Measurements from ENCODE around the gene PLEKHM3.

The PLEKHM3 gene

GRCh38 chr2:207956771-207957170 lies 68.6 kb downstream of the PLEKHM3 start:
- Histone ChIP-seq H3K27me3 (ENCODE audit: insufficient read depth, low read depth, severe bottlenecking) (no peaks in the 10 kb centered on the region), H3K36me3 (no peaks in the 10 kb centered on the region), H3K4me3 (ENCODE audit: low read depth, low read length) (no peak overlapping the region), H3K9me3 (ENCODE audit: severe bottlenecking) (no peaks in the 10 kb centered on the region), H3K27ac (no peak overlapping the region)
- no peak for TF ChIP-seq CTCF (IDR thresholded peaks at IDR 0.05; ENCODE audit: low read depth, low read length)
- DNase-seq, result no peak

GRCh38 chr2:207955456-207955855 lies 69.9 kb downstream of the PLEKHM3 start:
- no peaks in the 10 kb centered on the region for H3K27me3 ChIP-seq (ENCODE audit: insufficient read depth, low read depth, severe bottlenecking)
- no peak for TF ChIP-seq CTCF (IDR thresholded peaks at IDR 0.05; ENCODE audit: low read depth, low read length)
- no peak overlapping the region for H3K4me3 ChIP-seq (ENCODE audit: low read depth, low read length)
- H3K9me3 ChIP-seq (ENCODE audit: severe bottlenecking), result no peaks in the 10 kb centered on the region
- H3K27ac ChIP-seq, result no peak overlapping the region
- H3K36me3 ChIP-seq, result no peaks in the 10 kb centered on the region
- no peak for DNase-seq

- Histone ChIP-seq H3K27me3 (ENCODE audit: insufficient read depth, low read depth, severe bottlenecking) (no peaks in the 10 kb centered on the region), H3K27ac (no peak overlapping the region), H3K4me3 (ENCODE audit: low read depth, low read length) (no peak overlapping the region), H3K36me3 (no peaks in the 10 kb centered on the region), H3K9me3 (ENCODE audit: severe bottlenecking) (no peaks in the 10 kb centered on the region)
- DNase-seq, result no peak
- no peak for TF ChIP-seq CTCF (IDR thresholded peaks at IDR 0.05; ENCODE audit: low read depth, low read length)
Observed at GRCh38 chr2:207953354-207953753, 72.0 kb downstream of the PLEKHM3 start.

- Histone ChIP-seq H3K9me3 (ENCODE audit: severe bottlenecking) (no peaks in the 10 kb centered on the region), H3K27me3 (ENCODE audit: insufficient read depth, low read depth, severe bottlenecking) (no peaks in the 10 kb centered on the region), H3K27ac (no peak overlapping the region), H3K36me3 (no peaks in the 10 kb centered on the region), H3K4me3 (ENCODE audit: low read depth, low read length) (no peak overlapping the region)
- no peak for DNase-seq
- TF ChIP-seq CTCF (IDR thresholded peaks at IDR 0.05; ENCODE audit: low read depth, low read length), result no peak
Observed at GRCh38 chr2:207952564-207953345, 72.6 kb downstream of the PLEKHM3 start.

- DNase-seq, result no peak
- no peak overlapping the region for H3K4me3 ChIP-seq (ENCODE audit: low read depth, low read length)
- TF ChIP-seq CTCF (IDR thresholded peaks at IDR 0.05; ENCODE audit: low read depth, low read length), result no peak
- no peaks in the 10 kb centered on the region for H3K9me3 ChIP-seq (ENCODE audit: severe bottlenecking)
- H3K36me3 ChIP-seq, result no peaks in the 10 kb centered on the region
- H3K27ac ChIP-seq, result no peak overlapping the region
- no peaks in the 10 kb centered on the region for H3K27me3 ChIP-seq (ENCODE audit: insufficient read depth, low read depth, severe bottlenecking)
Observed at GRCh38 chr2:207951734-207952470, 73.4 kb downstream of the PLEKHM3 start.
